ENCODE measurements around the gene OR1N1.

Gene OR1N1

DNA sequence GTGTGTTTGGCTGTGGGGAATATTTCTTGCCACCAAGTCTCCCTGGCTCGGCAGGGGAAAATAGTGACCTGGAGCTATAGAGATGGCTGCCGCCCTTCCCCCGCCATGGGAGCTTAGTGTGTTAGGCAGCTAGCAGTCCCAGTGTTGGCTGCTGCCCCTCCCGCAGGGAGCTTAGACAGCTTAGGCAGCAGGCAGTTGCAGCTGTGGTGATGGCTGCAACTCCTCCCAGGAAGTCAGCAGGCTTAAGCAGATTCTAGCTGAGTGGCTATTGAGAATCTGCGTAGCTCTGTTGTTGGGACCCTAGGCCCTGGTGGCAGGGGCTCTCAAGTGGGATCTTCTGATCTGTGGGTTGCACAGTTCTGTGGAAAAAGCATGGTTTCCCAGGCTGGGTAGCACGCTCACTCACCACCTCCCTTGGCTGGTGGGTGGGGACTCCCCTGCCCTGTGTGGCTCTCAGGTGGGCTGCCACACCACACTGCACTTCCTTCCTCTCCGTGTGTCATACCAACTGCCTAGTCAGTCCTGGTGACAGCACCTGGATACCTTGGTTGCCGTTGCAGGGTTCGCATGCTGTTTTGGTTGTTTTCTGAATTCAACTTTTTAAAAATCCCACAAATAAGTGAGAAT lies 35.2 kb upstream of the OR1N1 start:
- Histone ChIP-seq H3K27ac (ENCODE audit: low read length) (no peak overlapping the region), H2AFZ (ENCODE audit: low read length) (no peak overlapping the region), H3K79me2 (ENCODE audit: low read length) (no peaks in the 10 kb centered on the region), H3F3A (ENCODE audit: insufficient read depth, low read length) (no peaks in the 10 kb centered on the region), H3K4me2 (ENCODE audit: low read depth, low read length) (no peak overlapping the region), H3K9me3 (replicated peaks; ENCODE audit: insufficient read depth, low read length) (no peaks in the 10 kb centered on the region), H3K27me3 (replicated peaks; ENCODE audit: insufficient read depth, low read length) (no peaks in the 10 kb centered on the region), H3K9me2 (replicated peaks; ENCODE audit: insufficient read depth, low read length) (no peaks in the 10 kb centered on the region), H3K36me3 (replicated peaks; ENCODE audit: insufficient read depth, low read length) (no peaks in the 10 kb centered on the region), H4K20me1 (ENCODE audit: insufficient read depth, low read length) (no peaks in the 10 kb centered on the region), H3K4me3 (ENCODE audit: low read length) (no peak overlapping the region), H3K4me1 (ENCODE audit: low read length) (no peaks in the 10 kb centered on the region), H3K9ac (ENCODE audit: low read length) (no peak overlapping the region)
- TF ChIP-seq EZH2 (optimal IDR thresholded peaks at IDR 0.05; ENCODE audit: low read depth, low read length) (no peak), CTCF (IDR thresholded peaks at IDR 0.05; ENCODE audit: low read length) (no peak), EZH2phosphoT487 (IDR thresholded peaks at IDR 0.05; ENCODE audit: low read length) (no peak)
- no peak for DNase-seq

GRCh38 chr9:122561446-122561845 lies 34.4 kb upstream of the OR1N1 start:
- Histone ChIP-seq H3K9ac (ENCODE audit: low read length) (no peak overlapping the region), H3K9me3 (replicated peaks; ENCODE audit: insufficient read depth, low read length) (no peaks in the 10 kb centered on the region), H3K79me2 (ENCODE audit: low read length) (no peaks in the 10 kb centered on the region), H3K4me1 (ENCODE audit: low read length) (no peaks in the 10 kb centered on the region), H3K4me2 (ENCODE audit: low read depth, low read length) (no peak overlapping the region), H4K20me1 (ENCODE audit: insufficient read depth, low read length) (no peaks in the 10 kb centered on the region), H3K4me3 (ENCODE audit: low read length) (no peak overlapping the region), H3K27me3 (replicated peaks; ENCODE audit: insufficient read depth, low read length) (no peaks in the 10 kb centered on the region), H2AFZ (ENCODE audit: low read length) (no peak overlapping the region), H3K9me2 (replicated peaks; ENCODE audit: insufficient read depth, low read length) (no peaks in the 10 kb centered on the region), H3K36me3 (replicated peaks; ENCODE audit: insufficient read depth, low read length) (no peaks in the 10 kb centered on the region), H3K27ac (ENCODE audit: low read length) (no peak overlapping the region), H3F3A (ENCODE audit: insufficient read depth, low read length) (no peaks in the 10 kb centered on the region)
- DNase-seq = no peak
- no peak for TF ChIP-seq EZH2phosphoT487 (IDR thresholded peaks at IDR 0.05; ENCODE audit: low read length)
- TF ChIP-seq EZH2 (optimal IDR thresholded peaks at IDR 0.05; ENCODE audit: low read depth, low read length) = no peak
- no peak for TF ChIP-seq CTCF (IDR thresholded peaks at IDR 0.05; ENCODE audit: low read length)

- no peaks in the 10 kb centered on the region for H3K9me3 ChIP-seq (replicated peaks; ENCODE audit: insufficient read depth, low read length)
- H3F3A ChIP-seq (ENCODE audit: insufficient read depth, low read length) = no peaks in the 10 kb centered on the region
- DNase-seq = no peak
- H3K4me2 ChIP-seq (ENCODE audit: low read depth, low read length) = no peak within 1 kb of the TSS
- no peaks in the 10 kb centered on the region for H4K20me1 ChIP-seq (ENCODE audit: insufficient read depth, low read length)
- H3K9ac ChIP-seq (ENCODE audit: low read length) = no peak within 1 kb of the TSS
- no peaks in the 10 kb centered on the region for H3K9me2 ChIP-seq (replicated peaks; ENCODE audit: insufficient read depth, low read length)
- H2AFZ ChIP-seq (ENCODE audit: low read length) = no peak within 1 kb of the TSS
- no peaks in the 10 kb centered on the region for H3K4me1 ChIP-seq (ENCODE audit: low read length)
- TF ChIP-seq CTCF (IDR thresholded peaks at IDR 0.05; ENCODE audit: low read length) (no peak), EZH2phosphoT487 (IDR thresholded peaks at IDR 0.05; ENCODE audit: low read length) (no peak), EZH2 (optimal IDR thresholded peaks at IDR 0.05; ENCODE audit: low read depth, low read length) (no peak)
- no peaks in the 10 kb centered on the region for H3K27me3 ChIP-seq (replicated peaks; ENCODE audit: insufficient read depth, low read length)
- no peaks in the 10 kb centered on the region for H3K36me3 ChIP-seq (replicated peaks; ENCODE audit: insufficient read depth, low read length)
- no peak within 1 kb of the TSS for H3K4me3 ChIP-seq (ENCODE audit: low read length)
- H3K79me2 ChIP-seq (ENCODE audit: low read length) = no peaks in the 10 kb centered on the region
- H3K27ac ChIP-seq (ENCODE audit: low read length) = no peak within 1 kb of the TSS
These were observed 25.7 kb upstream of the OR1N1 start, which contains the start of gene OR1N2 for GRCh38 chr9:122552812-122553211. Gene OR1N2, plus strand, starts transcription at chr9:122553112. Its CDS starts 100 bp downstream, at chr9:122553212.

Data from MM.1S (cell line).